HEK293T (cell line): Measurements from ENCODE around the gene GPR137B.

Experiments used
- CTCF ChIA-PET: fragments of 350-600 bp; formaldehyde crosslinking; extraction: SDS; loops from one replicate; lab custom pipeline; 2021; ENCODE audit warnings: antibody characterized with exemption, inconsistent platforms; lab: Yijun Ruan, JAX
- POLR2A ChIA-PET: fragments of 350-600 bp; formaldehyde crosslinking; extraction: SDS; loops from one replicate; lab custom pipeline; 2020; ENCODE audit warnings: antibody characterized with exemption, inconsistent platforms; lab: Yijun Ruan, JAX
- DNase-seq: peaks from one replicate; pipeline ENCODE4 v3.0.0; 2012; ENCODE audit warnings: mixed read lengths; ENCODE audit errors: extremely low spot score
- ARNT ChIP-seq: fragments of 450-650 bp; IDR thresholded peaks from 2 replicates; pipeline ENCODE4 v1.6.1; 2017; ENCODE audit warnings: mild to moderate bottlenecking
- BHLHE40 ChIP-seq: fragments of 450-650 bp; IDR thresholded peaks from 2 replicates; pipeline ENCODE4 v1.6.1; 2016; ENCODE audit warnings: mild to moderate bottlenecking, moderate library complexity, borderline replicate concordance
- CTBP1 ChIP-seq: fragments of 450-650 bp; IDR thresholded peaks from 2 replicates; pipeline ENCODE4 v1.6.1; 2016; ENCODE audit warnings: borderline replicate concordance
- ELF4 ChIP-seq: fragments of 450-650 bp; IDR thresholded peaks from 2 replicates; pipeline ENCODE4 v1.6.1; 2017; ENCODE audit warnings: antibody characterized with exemption
- FOXA1 ChIP-seq: fragments of 450-650 bp; IDR thresholded peaks from 2 replicates; pipeline ENCODE4 v1.6.1; 2016; ENCODE audit warnings: mild to moderate bottlenecking
- FOXK2 ChIP-seq: fragments of 450-650 bp; IDR thresholded peaks from 2 replicates; pipeline ENCODE4 v1.6.1; 2016; ENCODE audit warnings: mild to moderate bottlenecking
- FOXM1 ChIP-seq: fragments of 450-650 bp; IDR thresholded peaks from 2 replicates; pipeline ENCODE4 v1.6.1; 2017; ENCODE audit warnings: mild to moderate bottlenecking, borderline replicate concordance
- HDGF ChIP-seq: fragments of 450-650 bp; IDR thresholded peaks from 2 replicates; pipeline ENCODE4 v1.6.1; 2017; ENCODE audit warnings: antibody characterized with exemption, borderline replicate concordance
- L3MBTL2 ChIP-seq: fragments of 450-650 bp; conservative IDR thresholded peaks from 2 replicates; pipeline ENCODE4 v1.6.1; 2016; ENCODE audit warnings: mild to moderate bottlenecking
- LEF1 ChIP-seq: fragments of 450-650 bp; IDR thresholded peaks from 2 replicates; pipeline ENCODE4 v1.6.1; 2017; ENCODE audit warnings: mild to moderate bottlenecking, borderline replicate concordance
- NFRKB ChIP-seq: fragments of 450-650 bp; IDR thresholded peaks from 2 replicates; pipeline ENCODE4 v1.6.1; 2016; ENCODE audit warnings: mild to moderate bottlenecking, moderate library complexity
- PKNOX1 ChIP-seq: fragments of 450-650 bp; IDR thresholded peaks from 2 replicates; pipeline ENCODE4 v1.6.1; 2016
- SP1 ChIP-seq: fragments of 450-650 bp; IDR thresholded peaks from 2 replicates; pipeline ENCODE4 v1.6.1; 2017
- SUZ12 ChIP-seq: fragments of 450-650 bp; IDR thresholded peaks from 2 replicates; pipeline ENCODE4 v1.6.1; 2016; ENCODE audit warnings: mild to moderate bottlenecking
- TARDBP ChIP-seq: fragments of 450-650 bp; IDR thresholded peaks from 2 replicates; pipeline ENCODE4 v1.6.1; 2016
- ZNF384 ChIP-seq: fragments of 450-650 bp; IDR thresholded peaks from 2 replicates; pipeline ENCODE4 v1.6.1; 2016

The GPR137B gene

GRCh38 chr1:236100799-236101198, 41.5 kb upstream of the GPR137B start:
- POLR2A ChIA-PET = no interaction called here

GRCh38 chr1:236101233-236102200, 40.8 kb upstream of the GPR137B start:
- 0 out of 2 replicates have a peak, but pooled peaks have one; percentile 8 for TF ChIP-seq TARDBP
- no peak for TF ChIP-seq ELF4
- TF ChIP-seq L3MBTL2 = no peak
- TF ChIP-seq FOXA1 = no peak
- TF ChIP-seq CTBP1 = peak; percentile 4; the same call in 1 of the 2 replicates
- no peak for TF ChIP-seq FOXK2
- DNase-seq = no peak
- POLR2A ChIA-PET = no interaction called here
- CTCF ChIA-PET = no interaction called here

More at GRCh38 chr1:236100799-236101198, 41.5 kb upstream of the GPR137B start:
- TF ChIP-seq ELF4 = no peak
- TF ChIP-seq HDGF = no peak
- no peak for TF ChIP-seq TARDBP
- CTCF ChIA-PET = no interaction called here
- DNase-seq = no peak

GRCh38 chr1:236102611-236103010, 39.7 kb upstream of the GPR137B start:
- ChIA-PET CTCF (no interaction called here), POLR2A (no interaction called here)
- no peak for TF ChIP-seq ARNT
- no peak for TF ChIP-seq TARDBP
- TF ChIP-seq BHLHE40 = no peak
- TF ChIP-seq HDGF = no peak
- TF ChIP-seq PKNOX1 = no peak
- TF ChIP-seq CTBP1 = no peak
- no peak for TF ChIP-seq NFRKB
- no peak for TF ChIP-seq ZNF384
- TF ChIP-seq ELF4 = no peak
- no peak for TF ChIP-seq SP1
- TF ChIP-seq L3MBTL2 = no peak
- TF ChIP-seq FOXA1 = no peak
- TF ChIP-seq SUZ12 = no peak
- no peak for TF ChIP-seq LEF1
- TF ChIP-seq FOXM1 = no peak
- no peak for TF ChIP-seq FOXK2
- no peak for DNase-seq

GRCh38 chr1:236103059-236103458, 39.3 kb upstream of the GPR137B start:
- DNase-seq = no peak
- CTCF ChIA-PET = no interaction called here

GRCh38 chr1:236103646-236104218, 38.6 kb upstream of the GPR137B start:
- peak; percentile 85 for DNase-seq
- TF ChIP-seq HDGF (no peak), PKNOX1 (peak; percentile 59; the same call in 1 of the 2 replicates)
- ChIA-PET CTCF (interaction anchor here (0.7 to 1.7 kb wide), 7 partner anchors 11 to 437 kb away, joined by 3 to 6 read pairs (median 4); no protein-coding TSS in a partner anchor), POLR2A (no interaction called here)

More at GRCh38 chr1:236103059-236103458, 39.3 kb upstream of the GPR137B start:
- POLR2A ChIA-PET = no interaction called here
- no peak for TF ChIP-seq HDGF
- no peak for TF ChIP-seq L3MBTL2
- TF ChIP-seq LEF1 = no peak
- TF ChIP-seq ZNF384 = no peak
- no peak for TF ChIP-seq FOXM1
- TF ChIP-seq SP1 = no peak
- no peak for TF ChIP-seq NFRKB
- no peak for TF ChIP-seq BHLHE40
- TF ChIP-seq SUZ12 = no peak
- no peak for TF ChIP-seq TARDBP
- TF ChIP-seq PKNOX1 = no peak
- TF ChIP-seq CTBP1 = no peak
- no peak for TF ChIP-seq ARNT
- no peak for TF ChIP-seq FOXA1
- TF ChIP-seq ELF4 = no peak
- TF ChIP-seq FOXK2 = no peak

GRCh38 chr1:236107121-236107907, 35.0 kb upstream of the GPR137B start:
- ChIA-PET POLR2A (no interaction called here), CTCF (interaction anchor here (0.6 to 1.8 kb wide), 4 partner anchors 196 to 424 kb away, joined by 3 to 7 read pairs (median 4); no protein-coding TSS in a partner anchor)
- TF ChIP-seq SP1 (no peak), BHLHE40 (no peak), ELF4 (no peak), TARDBP (no peak), FOXA1 (no peak), L3MBTL2 (no peak), SUZ12 (no peak), LEF1 (no peak), CTBP1 (no peak), FOXM1 (no peak), HDGF (no peak), ARNT (no peak), PKNOX1 (no peak), FOXK2 (no peak), ZNF384 (no peak), NFRKB (no peak)
- DNase-seq = no peak
